Prostate gland (tissue), 2 donors: ENCODE results near the gene PPP2R5C.

Experiments used
- POLR2AphosphoS5 ChIP-seq: sonication (generic); formaldehyde crosslinking; IDR thresholded peaks from one replicate; pipeline ENCODE4 v1.6.1; 2017; ENCODE audit warnings: antibody characterized with exemption
- TF ChIP-seq, protein P1 (sequence below), 4 experiments: fragments of 200-600 bp in 2 of 4; fragments of 450-650 bp in 2 of 4; sonication (generic) in 2 of 4; IDR thresholded peaks; 1 replicate in 3 of 4; 2 replicates in 1 of 4; pipeline ENCODE4 v1.5.1; 2016 to 2019; ENCODE audit warnings: antibody characterized with exemption in 4 of 4, mild to moderate bottlenecking in 2 of 4, moderate library complexity in 2 of 4

GRCh38 chr14:101903111-101903561, 141.6 kb downstream of the PPP2R5C start:
- TF ChIP-seq, protein P1, sequence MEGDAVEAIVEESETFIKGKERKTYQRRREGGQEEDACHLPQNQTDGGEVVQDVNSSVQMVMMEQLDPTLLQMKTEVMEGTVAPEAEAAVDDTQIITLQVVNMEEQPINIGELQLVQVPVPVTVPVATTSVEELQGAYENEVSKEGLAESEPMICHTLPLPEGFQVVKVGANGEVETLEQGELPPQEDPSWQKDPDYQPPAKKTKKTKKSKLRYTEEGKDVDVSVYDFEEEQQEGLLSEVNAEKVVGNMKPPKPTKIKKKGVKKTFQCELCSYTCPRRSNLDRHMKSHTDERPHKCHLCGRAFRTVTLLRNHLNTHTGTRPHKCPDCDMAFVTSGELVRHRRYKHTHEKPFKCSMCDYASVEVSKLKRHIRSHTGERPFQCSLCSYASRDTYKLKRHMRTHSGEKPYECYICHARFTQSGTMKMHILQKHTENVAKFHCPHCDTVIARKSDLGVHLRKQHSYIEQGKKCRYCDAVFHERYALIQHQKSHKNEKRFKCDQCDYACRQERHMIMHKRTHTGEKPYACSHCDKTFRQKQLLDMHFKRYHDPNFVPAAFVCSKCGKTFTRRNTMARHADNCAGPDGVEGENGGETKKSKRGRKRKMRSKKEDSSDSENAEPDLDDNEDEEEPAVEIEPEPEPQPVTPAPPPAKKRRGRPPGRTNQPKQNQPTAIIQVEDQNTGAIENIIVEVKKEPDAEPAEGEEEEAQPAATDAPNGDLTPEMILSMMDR (IDR thresholded peaks at IDR 0.05), result no peak
- no peak for TF ChIP-seq POLR2AphosphoS5
